GM21447 (cell line): ENCODE data around the gene PARP2.

ENCODE experiments used
- ATAC-seq: cut with Tn5 transposase; IDR thresholded peaks from one replicate; pipeline ENCODE4 v1.9.1; 2021; ENCODE audit not compliant: unreplicated experiment

The PARP2 gene

DNA sequence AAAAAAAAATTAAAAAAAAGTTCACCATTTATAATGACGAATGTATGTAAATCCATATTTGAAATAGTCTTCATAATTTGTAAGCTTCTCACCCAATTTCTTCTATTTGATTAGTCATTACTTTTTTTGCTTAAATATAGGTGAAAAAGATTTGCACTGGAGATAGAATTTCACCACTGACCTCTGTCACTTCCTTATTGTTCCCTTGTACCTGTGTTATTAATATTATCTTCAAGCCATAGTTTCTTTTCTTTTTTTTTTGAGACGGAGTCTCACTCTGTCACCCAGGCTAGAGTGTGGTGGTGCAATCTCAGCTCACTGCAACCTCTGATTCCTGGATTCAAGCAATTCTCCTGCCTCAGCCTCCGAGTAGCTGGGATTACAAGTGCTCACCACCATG is 54.1 kb downstream of the PARP2 start:
- no peak for ATAC-seq

DNA sequence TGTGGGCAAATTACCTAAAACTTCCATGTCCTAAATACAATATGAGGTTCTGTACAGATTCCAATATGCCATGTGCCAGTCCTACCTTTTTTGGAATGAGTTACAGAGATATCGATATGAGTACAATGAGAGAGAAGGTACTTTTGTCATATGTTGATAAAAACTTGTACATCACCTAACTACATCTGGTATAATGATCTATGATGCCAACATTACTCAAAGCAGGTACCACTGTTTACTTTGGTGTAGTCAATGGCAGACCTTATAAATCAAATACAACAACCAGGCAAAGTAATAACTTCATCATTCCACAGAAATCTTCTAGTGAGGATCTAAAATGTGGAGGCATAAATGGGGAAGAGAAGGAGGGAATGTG is 57.1 kb downstream of the PARP2 start:
- ATAC-seq, result no peak

DNA sequence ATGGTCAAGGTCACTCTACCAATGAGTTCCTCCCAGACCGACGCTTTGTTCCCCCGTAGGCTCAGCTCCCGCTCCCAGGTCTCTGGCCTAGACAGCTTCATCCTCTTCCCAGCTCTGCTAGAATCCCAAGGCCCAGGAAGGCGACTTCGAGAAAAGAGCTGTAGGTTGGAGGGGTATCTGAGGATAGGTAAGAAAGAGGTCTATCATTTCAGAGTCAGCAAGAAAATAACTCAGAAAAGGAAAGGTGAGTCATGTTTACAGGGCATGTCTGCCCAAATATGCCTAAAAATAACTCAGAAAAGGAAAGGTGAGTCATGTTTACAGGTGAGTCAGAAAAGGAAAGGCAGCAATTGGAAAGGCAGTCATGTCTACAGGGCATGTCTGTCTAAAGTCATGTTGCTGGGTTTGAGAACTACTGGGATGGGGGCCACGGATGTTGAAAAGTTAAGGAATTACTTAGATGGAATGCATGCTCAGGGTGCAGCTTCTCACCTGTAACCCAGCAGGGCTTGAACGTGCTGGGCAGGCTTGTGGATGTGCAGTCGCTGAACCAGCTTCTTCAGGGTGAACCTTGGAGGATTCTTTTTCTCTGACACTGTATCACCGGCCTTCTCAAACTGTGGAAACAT is 57.6 kb downstream of the PARP2 start:
- no peak for ATAC-seq

DNA sequence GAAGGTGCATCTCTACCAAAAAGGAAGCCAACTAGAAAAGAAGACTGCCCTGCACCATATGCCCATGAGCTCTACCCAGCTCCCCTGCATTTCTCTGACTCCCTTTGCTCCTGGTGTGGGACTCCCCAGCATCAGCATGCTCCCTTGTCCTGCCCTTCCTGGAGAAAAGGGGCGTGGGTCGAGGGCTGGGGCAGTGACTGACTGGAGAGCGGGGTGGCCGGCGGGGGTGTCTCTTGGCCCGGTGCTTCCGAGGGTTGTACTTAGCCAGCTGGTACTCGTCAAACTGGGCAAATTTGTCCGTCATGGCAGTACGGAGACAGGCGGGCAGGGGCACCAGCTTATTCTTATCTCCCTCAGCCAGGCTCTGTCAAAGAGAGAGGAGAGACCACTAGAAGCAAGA is 60.1 kb downstream of the PARP2 start:
- no peak for ATAC-seq
